Ascending aorta (tissue), 2 donors: ENCODE measurements around the gene TREH. TPM values are rescaled to one million over a fixed set of nuclear protein-coding genes. Genes with fewer than 3 reads are reported as not detected.
A peak's percentile ranks its signal among the peaks of the same experiment; 100 is the strongest.

Experiments used
- DNase-seq, 2 donors: peaks; one replicate each; pipeline ENCODE4 v3.0.0-alpha.2; 2019; ENCODE audit warnings: low spot score in 2 of 2
- H3K27ac ChIP-seq, 2 donors: fragments of 200-600 bp; sonication (generic); one replicate each; pipeline ENCODE4 v1.5.1; 2016 to 2017; ENCODE audit warnings: mild to moderate bottlenecking in 1 of 2
- H3K27me3 ChIP-seq: fragments of 200-600 bp; sonication (generic); one replicate; pipeline ENCODE4 v1.5.1; 2017
- H3K36me3 ChIP-seq, 2 donors: fragments of 200-600 bp; sonication (generic); one replicate each; pipeline ENCODE4 v1.5.1; 2016
- H3K4me1 ChIP-seq, 2 donors: fragments of 200-600 bp; sonication (generic); one replicate each; pipeline ENCODE4 v1.5.1; 2016 to 2017; ENCODE audit warnings: mild to moderate bottlenecking in 1 of 2
- H3K4me3 ChIP-seq, 2 donors: fragments of 200-600 bp; sonication (generic); one replicate each; pipeline ENCODE4 v1.5.1; 2016 to 2017; ENCODE audit warnings: mild to moderate bottlenecking in 1 of 2
- H3K9me3 ChIP-seq, 2 donors: fragments of 200-600 bp; sonication (generic); one replicate each; pipeline ENCODE4 v1.5.1; 2016
- intact Hi-C: fragments of 100-400 bp; cut with DNase I; formaldehyde crosslinking; loops from one replicate; pipeline ENCODE4 v1.15.1; 2023
- total RNA-seq: library from RNA; depleted of rRNA; stranded (reverse); fragments of >200 nt; gene quantifications from one replicate; pipeline ENCODE4 v1.1.0, GENCODE V29; 2016
- TF ChIP-seq, protein P1 (sequence below), 3 experiments: fragments of 200-600 bp in 2 of 3; fragments of 450-650 bp in 1 of 3; sonication (generic) in 2 of 3; IDR thresholded peaks; one replicate each; pipeline ENCODE4 v1.5.1; 2016 to 2019; ENCODE audit warnings: antibody characterized with exemption in 3 of 3, mild to moderate bottlenecking in 1 of 3, moderate library complexity in 1 of 3

Gene TREH
- total RNA-seq, 1 donor from 2014 or later, result not detected

DNA sequence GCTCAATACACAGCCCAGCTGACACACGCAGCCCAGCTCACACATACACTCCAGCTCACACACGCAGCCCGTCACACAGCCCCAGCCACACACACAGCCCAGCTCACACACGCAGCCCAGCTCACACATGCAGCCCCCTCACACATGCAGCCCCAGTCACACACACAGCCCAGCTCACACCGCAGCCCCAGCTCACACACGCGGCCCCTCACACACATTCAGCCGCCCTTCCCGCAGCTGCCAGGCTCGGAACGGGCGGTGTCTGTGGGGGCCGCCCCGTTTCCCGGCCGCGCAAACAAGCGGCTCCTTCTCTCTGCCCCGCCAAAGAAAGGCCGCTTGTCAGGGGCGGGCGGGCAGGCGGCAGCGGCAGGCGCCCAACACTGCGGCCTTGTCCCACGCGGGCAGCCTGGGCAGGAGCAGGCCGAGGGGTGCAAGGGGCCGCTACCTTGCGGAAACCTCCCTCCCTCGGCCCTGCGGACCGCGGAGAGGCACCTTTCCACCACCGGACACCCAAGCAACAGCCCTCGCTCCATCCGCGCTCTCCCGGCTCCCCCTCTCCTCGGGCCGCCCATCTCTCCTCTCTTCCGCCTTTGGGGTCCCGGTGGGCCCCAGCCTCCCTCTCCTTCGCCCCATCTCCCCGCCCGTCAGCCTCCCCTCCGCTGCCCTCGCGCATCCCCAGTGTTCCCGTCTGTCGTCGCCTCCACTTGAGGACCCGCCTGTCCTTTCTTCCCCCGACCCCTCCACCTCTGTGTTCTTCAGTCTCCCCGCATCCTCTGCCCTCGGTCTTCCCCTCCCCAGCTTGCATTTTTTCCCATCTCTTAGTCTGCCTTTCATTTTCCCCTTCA is 69.8 kb downstream of the TREH start:
- Histone ChIP-seq H3K36me3 (peaks cover 11 to 13% of the 10 kb centered on the region in 2 donors), H3K4me1 (peaks cover 14 to 58% of the 10 kb centered on the region in 2 donors), H3K27ac (peak overlapping the region; percentile 94 to 99), H3K4me3 (peak overlapping the region; percentile 77), H3K9me3 (no peaks in the 10 kb centered on the region), H3K27me3 (no peaks in the 10 kb centered on the region)
- TF ChIP-seq, protein P1, sequence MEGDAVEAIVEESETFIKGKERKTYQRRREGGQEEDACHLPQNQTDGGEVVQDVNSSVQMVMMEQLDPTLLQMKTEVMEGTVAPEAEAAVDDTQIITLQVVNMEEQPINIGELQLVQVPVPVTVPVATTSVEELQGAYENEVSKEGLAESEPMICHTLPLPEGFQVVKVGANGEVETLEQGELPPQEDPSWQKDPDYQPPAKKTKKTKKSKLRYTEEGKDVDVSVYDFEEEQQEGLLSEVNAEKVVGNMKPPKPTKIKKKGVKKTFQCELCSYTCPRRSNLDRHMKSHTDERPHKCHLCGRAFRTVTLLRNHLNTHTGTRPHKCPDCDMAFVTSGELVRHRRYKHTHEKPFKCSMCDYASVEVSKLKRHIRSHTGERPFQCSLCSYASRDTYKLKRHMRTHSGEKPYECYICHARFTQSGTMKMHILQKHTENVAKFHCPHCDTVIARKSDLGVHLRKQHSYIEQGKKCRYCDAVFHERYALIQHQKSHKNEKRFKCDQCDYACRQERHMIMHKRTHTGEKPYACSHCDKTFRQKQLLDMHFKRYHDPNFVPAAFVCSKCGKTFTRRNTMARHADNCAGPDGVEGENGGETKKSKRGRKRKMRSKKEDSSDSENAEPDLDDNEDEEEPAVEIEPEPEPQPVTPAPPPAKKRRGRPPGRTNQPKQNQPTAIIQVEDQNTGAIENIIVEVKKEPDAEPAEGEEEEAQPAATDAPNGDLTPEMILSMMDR (IDR thresholded peaks at IDR 0.05), result no peak
- intact Hi-C loops, result loop anchor here (2.0 kb wide), 4 partner anchors 15 to 49 kb away; partner anchors contain the start of gene IFT46
- DNase-seq, result peak in 1 of 2 donors; percentile 70

DNA sequence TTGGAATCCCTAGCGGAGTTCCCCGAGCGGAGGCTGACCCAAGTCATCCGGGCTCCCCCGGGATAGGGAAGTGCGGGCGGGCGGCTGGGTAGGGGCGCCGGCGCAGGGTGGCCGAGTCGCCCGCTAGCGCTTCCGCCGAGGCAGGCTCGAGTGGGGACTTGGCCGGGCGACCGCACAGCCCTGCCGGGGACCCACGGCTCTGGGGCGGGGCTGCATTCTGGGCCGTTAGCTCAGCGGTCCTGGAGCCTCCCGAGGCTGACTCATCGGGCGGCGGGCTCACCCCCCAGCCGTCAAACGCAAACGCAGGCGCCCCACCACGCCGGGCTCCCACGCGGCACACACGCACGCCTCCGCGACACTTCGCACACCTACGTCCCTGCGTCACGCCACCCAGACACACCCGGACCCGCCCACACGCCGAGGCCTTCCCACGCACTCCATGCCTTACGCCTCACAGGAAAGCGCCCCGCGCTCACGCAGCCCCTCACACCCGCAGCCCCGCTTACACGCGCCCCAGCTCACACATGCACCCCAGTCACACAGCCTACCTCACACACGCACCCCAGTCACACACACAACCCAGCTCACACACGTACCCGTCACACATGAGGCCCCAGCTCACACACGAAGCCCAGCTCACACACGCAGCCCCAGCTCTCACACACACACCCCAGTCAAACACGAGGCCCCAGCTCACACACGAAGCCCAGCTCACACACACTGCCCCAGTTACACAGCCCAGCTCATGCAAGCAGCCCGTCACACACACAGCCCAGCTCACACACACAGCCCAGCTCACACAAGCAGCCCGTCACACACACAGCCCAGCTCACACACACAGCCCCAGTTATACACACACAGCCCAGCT is 70.9 kb downstream of the TREH start:
- Histone ChIP-seq H3K9me3 (no peaks in the 10 kb centered on the region), H3K27ac (peak overlapping the region; percentile 94 to 99), H3K4me3 (peak overlapping the region; percentile 77), H3K4me1 (peaks cover 14 to 61% of the 10 kb centered on the region in 2 donors), H3K27me3 (no peaks in the 10 kb centered on the region), H3K36me3 (peaks cover under 1 to 3% of the 10 kb centered on the region in 2 donors)
- intact Hi-C loops, result loop anchor here (1.0 to 2.0 kb wide), 4 partner anchors 13 to 50 kb away; partner anchors contain the start of gene IFT46
- peak in 1 of 2 donors; percentile 94 for DNase-seq
- TF ChIP-seq, protein P1 (IDR thresholded peaks at IDR 0.05), result no peak

DNA sequence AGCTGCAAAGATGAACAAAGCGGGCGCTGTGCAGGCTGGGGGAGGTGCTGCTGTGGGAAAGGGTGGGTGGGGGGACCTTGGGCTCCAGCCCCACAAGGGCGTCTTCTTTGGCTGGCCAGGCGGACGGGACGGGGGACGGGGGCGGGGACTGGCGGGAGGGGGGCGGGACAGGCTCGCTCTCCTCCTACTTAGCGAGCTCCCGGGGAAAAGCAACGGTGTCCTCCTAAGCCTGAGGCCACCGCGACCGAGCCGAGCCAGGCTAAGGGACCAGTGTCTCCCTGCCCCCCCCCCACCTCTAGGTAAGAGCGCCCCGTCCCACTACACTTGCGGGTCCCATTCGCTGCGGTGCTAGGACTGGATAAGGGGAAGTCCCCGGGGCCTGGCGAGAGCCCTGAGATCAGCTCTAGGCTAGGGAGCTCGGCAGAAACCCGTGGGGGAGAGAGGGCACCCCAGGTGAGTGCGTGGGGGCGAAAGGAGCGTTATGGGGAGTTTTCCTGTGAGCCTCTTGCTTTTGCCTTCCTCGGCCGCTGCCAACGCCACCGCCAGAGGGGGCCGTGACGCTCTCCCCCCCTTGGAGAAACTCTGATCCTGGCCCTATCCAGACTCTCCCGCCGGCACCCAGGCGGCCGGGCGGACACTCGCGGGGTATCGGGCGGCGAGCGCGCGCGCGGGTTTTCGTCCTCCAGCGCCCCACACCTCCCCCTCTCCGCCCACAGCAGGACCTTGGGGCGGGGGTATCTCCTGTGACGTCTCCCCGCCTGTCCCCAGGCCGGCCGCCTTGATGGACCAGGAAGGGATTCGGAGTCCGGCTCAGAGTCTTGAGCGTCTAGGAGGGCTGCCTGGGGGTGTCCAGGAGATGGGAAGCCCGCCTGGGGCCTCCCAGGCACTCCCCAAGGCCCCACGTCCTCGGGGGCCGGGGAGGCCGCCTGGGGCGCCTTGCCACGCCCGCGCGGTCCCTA is 71.8 kb downstream of the TREH start, which contains the start of gene PHLDB1:
PHLDB1 (plus strand) TSS at position 215 of the 959 bp plus-strand sequence. CDS start 6,222 bp downstream, outside the sequence.
- intact Hi-C loops, result loop anchor here (1.0 to 2.0 kb wide), 4 partner anchors 14 to 51 kb away; partner anchors contain the start of gene IFT46
- H3K27ac ChIP-seq, result peak within 1 kb of the TSS; percentile 94 to 99
- TF ChIP-seq, protein P1 (IDR thresholded peaks at IDR 0.05), result peak; percentile 24 to 66 (median 50)
- peaks cover 14 to 59% of the 10 kb centered on the region in 2 donors for H3K4me1 ChIP-seq
- peaks cover 4 to 7% of the 10 kb centered on the region in 2 donors for H3K36me3 ChIP-seq
- H3K27me3 ChIP-seq, result no peaks in the 10 kb centered on the region
- peak within 1 kb of the TSS; percentile 77 for H3K4me3 ChIP-seq
- H3K9me3 ChIP-seq, result no peaks in the 10 kb centered on the region
- peak in 1 of 2 donors; percentile 83 for DNase-seq

Other genes with a start within 250 kb of the TREH start
- 61.3 TPM for gene KMT2A, start 243.2 kb downstream of the TREH start, total RNA-seq
- gene TTC36, start 152.2 kb downstream of the TREH start, total RNA-seq, result 30.4 TPM
- 133 TPM for gene TMEM25, start 148.5 kb downstream of the TREH start, total RNA-seq
- gene IFT46, start 113.7 kb downstream of the TREH start, total RNA-seq, result 34.9 TPM
- gene ARCN1, start 107.2 kb downstream of the TREH start, total RNA-seq, result 93.8 TPM
- 200 TPM for gene PHLDB1, start 72.0 kb downstream of the TREH start, total RNA-seq
- 25.9 TPM for gene DDX6, start 111.5 kb upstream of the TREH start, total RNA-seq
- gene CXCR5, start 204.2 kb upstream of the TREH start, total RNA-seq, result not detected
- gene BCL9L, start 246.3 kb upstream of the TREH start, total RNA-seq, result 46.5 TPM